Measurements from ENCODE around the gene LIPH.

Gene LIPH

DNA sequence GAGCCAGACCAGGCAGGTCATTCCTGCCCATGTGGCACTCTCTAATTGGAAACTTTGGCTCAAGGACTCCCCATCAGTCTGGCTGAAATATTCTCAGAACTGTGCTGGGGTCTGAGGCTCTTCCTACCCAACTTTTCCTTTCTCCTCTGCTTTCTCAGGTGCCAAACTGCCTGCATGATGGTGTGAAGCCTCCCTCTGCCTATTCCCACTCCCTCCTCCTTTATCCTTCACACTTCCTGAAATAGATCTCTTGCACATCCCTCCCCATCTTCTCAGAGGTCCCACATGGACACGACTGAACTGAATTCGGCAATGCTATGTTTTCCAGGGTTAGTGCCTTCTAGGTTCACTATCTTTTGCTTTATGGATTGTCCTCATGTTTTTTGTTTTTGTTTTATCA lies 12.5 kb downstream of the LIPH start:
- no peak for DNase-seq

DNA sequence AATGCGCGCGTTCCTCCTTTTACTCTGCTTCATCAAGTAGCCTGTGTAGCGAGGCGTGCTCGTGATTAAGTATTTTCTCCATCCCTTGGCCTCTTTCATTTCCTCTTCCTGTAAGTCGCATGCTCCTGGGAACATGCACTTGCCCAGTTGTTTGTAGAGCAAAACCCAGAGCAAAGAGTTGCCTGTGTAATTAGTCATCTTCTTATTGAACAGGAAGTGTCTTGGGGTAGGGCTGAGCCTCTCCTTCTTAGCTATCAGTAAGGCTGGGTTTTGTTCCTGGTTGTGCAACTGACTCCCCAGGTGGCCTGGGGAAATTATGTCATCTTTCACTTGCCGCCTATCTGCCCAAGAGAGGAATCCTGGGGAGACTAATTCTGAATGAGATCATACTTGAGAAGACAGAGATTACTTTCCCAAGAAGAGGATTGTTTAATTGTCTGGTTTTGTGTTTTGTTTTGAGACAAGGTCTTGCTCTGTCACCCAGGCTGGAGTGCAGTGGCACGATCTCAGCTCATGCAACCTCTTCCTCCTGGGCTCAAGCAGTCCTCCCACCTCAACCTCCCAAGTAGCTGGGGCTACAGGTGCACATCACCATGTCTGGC lies 14.9 kb downstream of the LIPH start:
- peak; percentile 12 for DNase-seq

DNA sequence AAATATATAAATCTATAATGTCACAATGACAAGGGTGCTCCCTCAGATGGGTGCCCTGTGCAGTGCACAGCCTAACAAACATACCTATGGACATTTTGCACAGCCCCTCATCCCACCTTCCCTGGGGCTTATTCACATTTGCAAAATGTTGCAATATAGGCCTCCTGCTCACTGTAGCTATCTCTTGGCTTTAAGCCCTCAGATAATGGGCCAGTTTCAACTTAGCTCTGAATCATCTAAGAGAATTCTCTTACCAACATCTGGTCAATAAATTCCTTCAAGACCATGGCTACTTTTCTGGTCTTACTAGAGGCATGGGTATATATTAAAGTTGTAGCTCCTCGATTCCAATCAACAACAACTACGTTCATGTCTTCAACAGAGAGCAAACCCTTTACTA lies 17.9 kb downstream of the LIPH start:
- DNase-seq = no peak

DNA sequence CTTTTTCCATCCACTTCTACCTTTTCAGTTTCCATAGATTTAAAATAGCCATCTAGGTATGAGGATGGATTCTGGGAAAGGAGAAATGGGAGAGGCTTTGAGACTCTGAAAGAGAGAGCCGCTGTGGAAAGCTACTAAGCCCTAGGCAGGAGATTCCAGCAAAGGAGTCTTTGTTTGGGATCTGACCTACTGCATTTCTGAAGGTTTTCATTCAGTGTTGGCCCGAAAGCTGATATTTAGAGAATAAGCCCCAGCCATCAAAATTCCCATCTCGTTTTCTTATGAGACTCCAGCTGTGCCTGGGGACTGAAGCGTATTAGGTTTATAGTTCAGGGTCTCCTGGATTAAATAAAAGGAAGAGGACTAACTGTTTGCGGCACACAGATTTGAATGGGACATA lies 19.5 kb downstream of the LIPH start:
- no peak for DNase-seq

DNA sequence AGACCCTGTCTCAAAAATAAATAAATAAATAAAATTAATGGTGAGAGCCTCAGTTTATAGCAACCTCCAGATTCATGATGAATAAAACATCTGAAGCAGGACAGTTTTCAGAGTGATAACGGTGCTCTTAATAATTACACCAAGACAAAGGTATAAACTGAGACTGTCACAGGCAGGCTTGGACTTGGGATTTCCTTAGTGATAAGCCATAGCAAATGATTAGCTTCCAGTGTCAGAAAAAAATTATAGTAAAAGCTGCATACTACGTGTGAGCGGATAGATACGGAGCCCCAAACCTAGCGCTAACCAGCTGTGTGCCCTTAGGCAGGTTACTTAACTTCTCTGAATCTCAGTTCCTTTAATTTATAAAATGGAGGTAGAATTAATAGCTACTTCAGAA lies 21.5 kb downstream of the LIPH start:
- no peak for DNase-seq

DNA sequence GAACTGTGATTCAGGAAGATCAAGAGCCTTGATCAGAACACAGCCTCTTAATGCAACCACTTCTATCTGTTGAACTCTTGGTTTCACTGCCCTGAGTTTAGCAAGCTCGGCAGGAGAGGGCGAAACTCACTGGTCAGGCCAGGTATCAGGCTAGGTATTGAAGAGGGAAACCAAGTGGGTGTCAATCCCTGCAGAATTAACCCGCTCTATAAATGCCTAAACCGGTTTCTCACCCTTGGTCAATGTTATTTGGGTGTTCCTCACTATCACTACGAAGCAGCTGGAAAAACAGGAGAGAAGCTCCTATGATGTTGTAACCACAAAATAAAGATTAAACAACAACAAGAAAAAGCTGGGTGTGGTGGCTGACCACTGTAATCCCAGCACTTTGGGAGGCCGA lies 23.9 kb downstream of the LIPH start:
- DNase-seq = no peak

DNA sequence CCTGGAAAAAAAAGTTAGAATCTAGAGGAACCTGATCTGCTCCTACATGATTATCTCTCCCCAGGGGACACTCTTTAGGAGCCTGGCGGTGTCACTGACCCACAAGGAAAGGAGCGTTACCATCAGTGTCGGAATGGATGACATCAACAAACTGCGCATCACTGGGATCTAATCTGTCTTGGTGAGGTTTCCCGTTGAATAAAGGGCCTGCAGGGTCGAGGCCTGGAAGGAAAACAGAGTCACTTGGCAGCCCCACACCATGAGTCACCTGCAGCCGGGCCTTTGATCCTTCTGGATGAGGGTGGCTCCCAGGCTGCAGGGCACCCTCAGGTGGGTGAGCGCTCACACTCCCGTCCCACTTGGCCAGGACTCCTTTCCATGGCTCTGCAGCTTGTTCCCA lies 25.0 kb downstream of the LIPH start:
- DNase-seq = no peak

DNA sequence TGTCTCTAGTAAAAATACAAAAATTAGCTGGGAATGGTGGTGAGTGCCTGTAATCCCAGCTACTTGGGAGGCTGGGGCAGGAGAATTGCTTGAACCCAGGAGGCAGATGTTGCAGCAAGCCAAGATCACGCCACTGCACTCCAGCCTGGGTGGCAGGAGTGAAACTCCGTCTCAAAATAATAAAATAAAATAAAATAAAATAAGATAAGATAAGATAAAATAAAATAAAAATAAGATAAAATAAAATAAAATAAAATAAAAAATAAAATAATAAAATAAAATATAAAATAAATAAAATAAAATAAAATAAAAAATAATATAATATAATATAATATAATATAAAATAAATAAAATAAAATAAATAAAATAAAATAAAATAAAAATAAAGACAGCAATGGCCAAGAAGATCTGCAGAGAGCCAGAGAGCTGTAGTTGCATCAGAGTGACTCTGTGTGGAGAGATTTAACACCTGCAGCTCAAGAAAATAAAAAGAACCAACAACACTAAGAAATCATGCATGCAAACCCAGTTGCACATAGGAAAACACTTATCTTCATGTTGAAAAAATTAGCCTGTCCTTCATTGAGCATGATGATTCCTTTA lies 25.9 kb downstream of the LIPH start:
- no peak for DNase-seq

DNA sequence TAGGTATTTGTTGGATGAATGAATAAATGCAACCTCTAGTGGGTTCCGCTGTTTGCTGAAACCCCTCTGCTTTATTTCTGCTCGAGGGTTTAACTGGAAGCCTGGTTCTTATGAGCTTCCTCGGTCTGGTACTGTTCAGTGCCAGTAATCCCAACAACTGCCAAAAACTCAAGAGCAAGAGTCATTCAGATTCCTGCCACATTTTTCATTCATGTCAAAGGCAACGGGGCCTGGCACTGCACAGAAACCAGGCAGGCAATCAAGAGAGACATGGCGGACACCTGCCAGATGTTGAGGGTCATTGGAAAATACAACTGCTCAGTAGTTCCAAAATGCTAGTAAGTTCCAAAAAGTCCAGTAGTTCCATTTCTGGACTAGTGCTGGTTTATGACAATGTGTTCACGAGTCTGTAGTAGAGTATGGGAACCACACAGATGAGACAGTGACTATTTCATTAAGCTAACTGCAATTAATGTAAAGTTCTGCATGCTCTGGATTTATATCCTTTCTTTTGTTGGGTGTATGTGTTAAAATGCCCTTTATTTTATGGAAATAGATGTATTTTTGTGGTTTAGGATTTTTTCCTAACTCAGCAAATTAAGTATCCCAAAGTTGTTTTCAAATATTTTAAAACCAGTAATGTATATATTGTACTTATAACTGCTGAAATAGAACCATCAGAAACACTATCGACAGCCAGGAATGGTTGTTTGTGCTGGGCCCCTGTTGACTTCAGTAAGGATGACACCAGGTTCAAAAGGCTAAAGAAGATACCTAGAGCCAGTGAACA lies 30.8 kb downstream of the LIPH start:
- DNase-seq = no peak

DNA sequence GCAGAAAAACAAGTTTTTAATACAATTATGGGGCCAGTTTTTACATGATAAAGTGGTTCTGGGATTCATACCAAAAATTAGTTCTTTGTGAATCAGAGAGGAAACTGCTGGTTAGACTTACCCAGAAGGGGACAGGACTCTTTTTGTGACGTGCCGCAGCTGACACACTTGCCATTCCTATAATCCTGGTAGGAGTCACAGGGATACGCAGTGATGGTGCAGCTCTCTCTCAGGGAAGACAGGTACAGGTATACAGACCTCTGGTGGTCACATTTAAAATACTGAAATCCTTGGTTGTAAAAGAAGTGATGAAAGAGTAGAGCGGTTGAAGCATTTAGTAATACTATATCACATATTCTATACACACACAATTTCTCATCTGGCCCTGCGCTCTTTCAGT lies 33.4 kb downstream of the LIPH start:
- DNase-seq = no peak

DNA sequence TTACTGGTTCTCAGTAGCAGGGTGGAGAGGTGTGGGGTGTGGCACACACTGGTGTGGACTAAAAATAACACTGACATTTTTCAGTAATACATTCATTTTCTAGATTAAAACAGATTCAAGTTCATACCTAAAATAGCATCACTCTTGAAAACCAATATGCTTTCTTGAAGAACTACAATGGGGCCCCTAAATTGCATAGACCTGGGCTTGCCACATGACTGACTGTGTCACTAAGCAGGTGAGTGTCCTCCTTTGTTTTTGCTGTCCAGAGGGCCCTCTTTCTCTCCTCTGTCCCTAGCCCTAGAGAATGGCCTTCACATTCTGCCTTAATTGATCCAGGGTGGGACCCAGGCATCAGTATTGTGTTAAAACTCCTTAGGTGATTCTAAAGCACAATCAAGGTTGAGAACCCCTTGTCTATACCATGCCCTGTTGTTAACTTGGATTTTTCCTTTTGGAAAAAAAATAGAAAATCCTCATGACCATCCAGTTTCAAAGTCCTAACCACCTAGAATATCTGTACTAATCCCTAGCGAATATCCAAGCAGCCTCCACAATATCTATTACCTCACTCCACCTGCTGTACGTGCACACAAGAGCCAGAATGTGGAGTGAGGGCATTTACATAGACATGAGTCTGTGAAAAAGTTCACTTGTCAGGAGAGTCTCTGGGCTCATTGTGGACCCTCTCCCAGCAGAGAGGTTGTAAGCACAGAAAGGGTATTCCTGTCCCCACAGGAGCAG lies 34.8 kb downstream of the LIPH start:
- DNase-seq = no peak

DNA sequence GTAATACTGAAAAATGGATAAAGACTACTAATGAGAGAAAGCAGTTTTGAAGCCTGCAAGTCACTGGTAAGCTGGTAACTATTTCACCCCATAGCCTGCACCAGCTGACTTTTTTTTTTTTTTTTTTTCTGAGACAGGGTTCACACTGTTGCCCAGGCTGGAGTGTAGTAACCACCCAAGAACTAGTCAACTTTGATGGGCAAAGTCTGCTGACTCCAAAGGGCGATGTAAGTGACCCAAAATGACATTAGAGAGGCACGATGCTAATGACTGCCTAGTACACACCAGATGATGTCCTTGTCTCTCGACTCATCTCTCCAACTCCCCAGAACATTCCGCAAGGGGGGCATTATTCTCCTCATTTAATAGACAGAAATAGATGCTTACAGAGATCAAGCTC lies 40.7 kb downstream of the LIPH start:
- no peak for DNase-seq

DNA sequence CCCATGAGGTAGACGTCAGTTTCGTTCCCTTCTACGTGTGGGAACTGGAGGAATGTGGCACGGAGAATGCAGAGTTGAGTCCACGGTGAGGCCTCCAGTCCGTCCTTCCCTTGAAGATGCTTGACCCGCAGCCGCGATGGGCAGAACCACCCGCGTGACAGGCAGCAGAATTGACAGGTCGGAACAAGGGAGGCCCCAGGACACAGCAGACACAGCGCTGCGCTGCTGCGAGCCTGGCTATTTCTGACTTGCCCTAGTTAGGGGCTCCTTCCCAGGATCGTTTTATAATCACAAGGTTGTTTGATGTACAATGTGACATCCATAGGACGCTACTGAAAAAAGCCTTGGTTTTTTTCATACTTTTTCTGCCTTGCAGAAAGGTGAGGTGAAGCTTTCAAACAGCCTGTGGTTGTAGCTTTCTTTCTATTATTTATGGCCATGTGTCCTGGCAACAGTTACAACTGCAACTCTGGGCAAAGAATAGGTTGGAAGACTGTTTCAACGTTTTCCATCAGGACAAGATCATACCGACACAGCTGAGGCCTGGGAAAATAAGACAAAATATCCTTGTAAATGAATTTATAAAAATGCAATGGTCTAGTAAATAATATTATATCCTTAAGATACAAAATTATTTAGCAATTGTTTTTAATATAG lies 43.9 kb downstream of the LIPH start:
- DNase-seq = no peak

DNA sequence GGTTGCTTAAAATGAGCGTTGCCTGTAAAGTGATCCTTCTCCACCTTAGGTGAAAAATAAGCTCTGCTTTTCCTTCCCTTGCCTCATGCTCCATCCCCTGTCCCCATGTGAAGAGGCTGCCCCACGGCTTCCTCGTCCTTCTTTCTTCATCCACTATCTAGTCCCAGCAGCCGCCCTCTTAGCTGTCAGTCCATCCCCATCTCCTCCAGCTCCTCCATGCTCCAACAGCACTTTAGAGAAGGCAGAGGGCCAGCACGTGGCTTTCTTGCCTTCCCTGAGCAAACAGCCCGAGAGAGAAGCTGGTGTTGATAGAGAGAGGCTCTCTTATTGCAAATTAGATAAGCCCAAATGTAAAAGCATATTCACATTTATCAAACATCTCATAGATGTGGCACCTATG lies 44.5 kb downstream of the LIPH start:
- no peak for DNase-seq

DNA sequence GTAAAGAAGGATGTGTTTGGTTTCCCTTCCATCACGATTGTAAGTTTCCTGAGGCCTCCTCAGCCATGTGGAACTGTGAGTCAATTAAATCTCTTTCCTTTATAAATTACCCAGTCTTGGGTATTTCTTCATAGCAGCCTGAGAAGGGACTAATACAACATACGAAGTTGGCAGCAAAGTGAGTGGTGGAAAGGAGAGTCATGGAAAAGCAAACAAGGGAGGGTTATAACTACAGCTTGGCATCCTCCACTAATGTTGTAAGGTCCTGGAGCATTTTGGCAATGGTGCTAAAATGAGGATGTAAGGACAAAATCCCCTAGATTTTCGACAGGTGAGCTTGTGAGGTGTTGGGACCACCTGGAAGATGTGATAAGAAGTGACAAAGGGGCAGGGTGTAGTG lies 47.8 kb downstream of the LIPH start:
- no peak for DNase-seq

DNA sequence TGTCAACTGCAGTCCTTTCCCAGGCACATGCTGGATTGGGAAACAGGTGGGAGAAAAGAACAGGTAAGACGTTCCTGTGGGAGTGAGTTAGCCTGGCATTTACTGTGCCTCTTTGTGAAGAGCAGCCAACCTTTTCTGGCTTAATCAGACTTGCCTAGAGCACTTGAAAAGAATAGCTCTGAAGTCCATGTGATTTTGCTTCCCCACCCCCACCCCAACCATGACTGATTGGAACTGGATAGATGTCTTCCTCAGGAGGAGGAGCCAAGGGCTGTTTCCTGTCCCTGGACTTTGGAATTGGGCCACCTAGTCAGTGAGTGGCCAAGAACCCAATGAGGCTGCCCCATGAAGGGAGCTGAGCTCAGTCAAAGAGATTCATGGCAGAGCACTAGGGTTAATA lies 48.9 kb downstream of the LIPH start:
- no peak for DNase-seq

DNA sequence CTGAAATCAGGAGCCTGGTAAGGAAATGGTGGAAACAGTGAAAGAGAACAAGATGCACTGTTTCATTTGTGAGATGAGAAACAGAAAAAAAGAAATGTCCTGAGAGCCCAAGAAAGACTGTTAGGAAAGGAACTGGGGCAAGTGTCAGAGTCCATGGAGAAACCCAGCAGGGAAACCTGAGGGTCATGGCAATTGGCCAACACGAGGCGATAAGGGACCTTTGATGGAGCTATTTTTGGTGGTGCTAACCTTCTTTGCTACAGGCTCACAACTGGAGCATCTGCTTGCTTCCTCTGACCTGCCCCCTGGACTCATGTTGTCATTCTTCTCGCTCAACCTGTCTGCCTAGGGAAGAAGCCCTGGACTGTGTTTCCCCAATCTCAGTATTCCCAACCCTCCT lies 49.4 kb downstream of the LIPH start:
- no peak for DNase-seq

DNA sequence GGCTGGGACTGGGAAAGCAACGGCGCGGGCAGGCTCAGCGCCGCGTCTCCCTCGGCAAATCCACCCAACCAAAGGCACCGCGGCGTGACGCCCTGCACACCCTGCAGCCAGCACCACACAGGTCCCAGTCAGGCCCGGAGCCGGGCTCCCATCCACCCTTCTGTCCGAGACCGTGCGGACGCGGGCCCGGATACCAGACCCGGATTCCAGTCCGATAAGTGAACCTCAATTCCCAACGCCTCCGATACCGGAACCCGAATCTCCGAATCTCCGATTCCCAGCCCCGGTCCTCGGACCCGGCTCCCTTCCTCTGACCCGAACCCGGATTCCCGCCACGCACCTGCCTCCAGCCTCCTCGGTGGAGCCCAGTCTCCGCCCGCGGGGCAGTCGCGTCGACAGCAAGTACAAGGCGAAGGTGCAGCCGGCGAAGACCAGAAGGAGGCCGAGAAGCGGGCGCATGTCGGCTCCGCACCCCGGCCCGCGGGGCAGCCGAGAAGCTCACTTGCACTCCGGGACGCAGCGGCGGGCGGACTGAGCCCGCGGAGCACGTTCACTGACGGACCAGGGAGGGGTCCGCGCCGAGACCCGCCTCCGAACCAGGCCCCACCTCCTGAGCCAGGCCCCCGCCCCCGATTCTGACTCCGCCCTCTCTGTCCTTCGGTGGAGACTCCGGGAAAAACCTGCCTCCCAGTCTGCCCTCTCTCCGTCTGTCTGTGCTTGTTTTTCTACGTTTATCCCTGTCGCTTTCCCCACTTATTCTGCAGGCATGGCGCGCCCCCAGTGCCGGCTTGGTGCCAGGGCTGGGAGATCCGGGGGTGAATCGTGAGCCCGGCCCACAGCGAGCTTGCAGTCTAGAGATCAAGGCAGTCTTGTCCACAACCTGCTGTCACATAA lies 53.6 kb downstream of the LIPH start, which contains the start of gene TMEM41A:
Gene TMEM41A (minus strand): TSS at position 533 of the 894 bp plus-strand sequence. CDS start 74 bp downstream, at position 459.
- DNase-seq = peak; percentile 86

DNA sequence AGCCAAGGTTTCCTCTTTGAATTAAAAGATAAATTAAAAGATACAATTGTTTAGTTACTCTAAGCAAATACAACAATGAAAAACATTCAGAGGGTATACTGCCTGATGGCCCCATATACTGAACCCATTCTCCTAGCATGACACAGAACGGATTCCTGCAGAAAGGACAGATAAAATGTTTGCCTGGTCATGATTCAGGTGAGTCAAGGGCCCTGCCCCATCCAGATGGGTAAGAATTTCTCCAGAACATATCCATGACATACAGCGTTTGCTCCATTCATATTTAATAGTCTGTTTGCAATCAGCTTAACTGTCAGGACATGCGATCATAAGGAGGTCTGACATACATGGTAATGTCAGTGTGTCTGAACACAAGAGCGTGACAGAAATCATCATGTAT lies 62.1 kb downstream of the LIPH start:
- DNase-seq = no peak

DNA sequence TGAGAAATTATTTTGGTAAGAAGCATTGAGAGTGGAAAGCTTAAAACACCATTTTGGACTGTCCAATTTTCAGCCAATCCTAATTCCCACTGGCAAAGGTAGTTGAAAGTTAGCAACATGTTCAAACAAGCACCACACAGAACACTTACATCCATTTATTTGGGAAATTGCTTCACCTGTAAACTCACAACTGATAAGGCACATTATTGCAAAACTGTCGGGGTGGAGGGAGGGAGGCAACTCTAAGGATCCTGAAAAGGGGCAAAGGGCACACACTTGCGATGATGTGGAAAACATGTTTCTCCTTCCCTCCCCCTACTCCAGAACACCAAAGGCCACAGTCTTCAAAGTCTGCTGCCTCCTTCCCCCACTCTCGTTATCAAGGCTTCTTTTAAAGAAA lies 62.9 kb downstream of the LIPH start:
- no peak for DNase-seq

DNA sequence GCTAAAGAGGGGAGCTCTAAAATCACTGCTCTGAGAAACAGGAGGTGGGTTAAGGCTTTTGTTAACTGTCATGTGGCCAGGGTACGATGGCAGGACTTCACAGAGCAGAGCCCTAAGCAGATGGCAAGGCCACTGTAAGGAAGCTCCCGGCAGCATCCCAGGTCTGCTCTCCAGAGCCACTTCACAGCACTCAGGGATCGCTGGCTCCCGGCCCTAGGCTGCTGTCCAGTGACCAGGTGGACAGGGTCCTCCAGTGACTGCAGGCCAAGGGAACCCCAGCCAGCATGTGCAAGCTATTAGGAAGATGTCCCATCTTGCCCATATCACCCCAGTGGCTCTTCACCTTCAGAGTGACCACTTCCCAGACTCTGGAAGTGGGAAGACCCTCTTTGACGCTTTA lies 63.9 kb downstream of the LIPH start:
- DNase-seq = no peak

DNA sequence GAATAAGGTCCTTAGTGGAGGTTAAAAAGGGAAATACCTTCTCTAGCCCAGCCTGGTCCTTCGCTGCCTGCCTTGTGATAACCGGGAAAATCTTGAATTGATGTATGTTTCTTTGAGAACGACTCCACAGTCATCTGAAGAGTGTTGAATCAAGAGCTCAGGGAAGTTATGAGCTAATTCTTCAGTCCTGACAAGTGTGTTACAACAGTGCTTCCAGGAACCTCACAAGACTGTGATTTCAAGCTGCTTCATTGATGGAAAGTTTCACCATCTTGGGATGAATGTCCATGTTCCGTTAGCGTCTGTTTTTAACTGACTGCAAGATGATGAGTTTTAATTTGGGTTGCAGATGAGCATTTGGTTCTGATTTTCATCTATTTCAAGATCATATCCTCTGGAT lies 66.0 kb downstream of the LIPH start:
- no peak for DNase-seq

All from stimulated activated naive CD4-positive, alpha-beta T cell treated with Interleukin-2 at 50 U/mL for 16 hours (primary cell).